NCI-H446 treated with DMSO at 0.1 percent for 48 hours (cell line): ENCODE measurements around the gene BCL11B.
A peak's percentile ranks its signal among the peaks of the same experiment; 100 is the strongest.

Source experiments
- DNase-seq: peaks from one replicate; lab custom pipeline; 2025; lab: John Stamatoyannopoulos, UW

BCL11B gene

GRCh38 chr14:99267837-99268781 is 3.9 kb downstream of the BCL11B start:
- DNase-seq, result no peak

DNA sequence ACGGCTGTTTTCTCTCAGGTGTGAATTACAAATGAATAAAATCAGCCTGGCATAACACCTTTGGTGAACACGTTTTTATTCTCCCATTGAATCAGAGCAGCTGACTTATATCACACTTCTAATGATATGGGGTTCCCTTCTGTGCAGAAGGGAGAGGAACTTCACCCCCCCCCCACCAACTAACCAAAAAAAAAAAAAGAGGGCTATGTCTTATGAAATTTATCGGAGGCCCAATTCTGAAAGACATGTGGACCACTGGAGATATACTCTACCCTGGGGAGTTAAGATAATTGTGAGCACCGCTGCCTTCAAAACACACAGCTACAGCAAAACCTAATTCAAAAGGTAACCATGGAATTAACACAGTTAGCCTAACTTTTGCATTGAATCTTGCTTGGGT is 4.6 kb downstream of the BCL11B start:
- no peak for DNase-seq

- DNase-seq, result peak; percentile 32
These were observed 5.5 kb downstream of the BCL11B start for GRCh38 chr14:99266181-99267178.

- DNase-seq, result no peak
These were observed 6.4 kb downstream of the BCL11B start for GRCh38 chr14:99265571-99265970.

DNA sequence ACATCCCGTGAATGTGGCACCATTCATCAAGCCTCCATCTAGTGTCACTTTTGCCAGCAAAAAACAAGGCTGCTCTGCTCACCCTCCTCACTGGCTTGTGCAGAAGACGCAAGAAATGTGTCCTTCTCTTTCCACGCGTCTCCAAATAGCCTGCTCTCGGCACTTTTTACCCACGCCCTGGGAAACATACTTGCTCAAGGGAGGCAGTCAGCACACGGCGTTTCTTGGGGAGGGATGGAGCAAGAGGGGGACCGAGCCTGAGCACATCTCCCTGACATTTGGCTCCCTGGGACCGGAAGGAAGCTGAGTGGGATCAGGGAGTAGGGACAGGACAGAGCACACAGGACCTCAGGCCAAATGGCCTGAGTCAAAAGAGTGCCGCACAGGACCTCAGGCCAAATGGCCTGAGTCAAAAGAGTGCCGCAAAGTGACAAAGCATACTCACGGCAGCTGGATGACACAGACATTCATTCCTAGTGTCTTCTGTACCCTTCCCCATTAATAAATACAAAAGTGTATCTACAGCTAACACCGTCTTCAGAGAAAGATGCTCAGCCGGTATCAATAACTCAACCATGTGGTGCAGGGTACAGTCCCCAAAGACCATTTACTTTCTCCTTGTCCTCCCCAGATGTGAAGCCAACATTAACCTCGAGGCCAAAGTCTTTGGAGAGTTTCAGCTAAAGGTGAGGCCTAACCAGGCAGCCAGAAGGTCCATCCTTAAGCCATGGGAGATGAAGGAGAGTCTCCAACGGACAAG is 7.1 kb downstream of the BCL11B start:
- no peak for DNase-seq

- DNase-seq, result no peak
These were observed 8.2 kb downstream of the BCL11B start for GRCh38 chr14:99263564-99264330.

DNA sequence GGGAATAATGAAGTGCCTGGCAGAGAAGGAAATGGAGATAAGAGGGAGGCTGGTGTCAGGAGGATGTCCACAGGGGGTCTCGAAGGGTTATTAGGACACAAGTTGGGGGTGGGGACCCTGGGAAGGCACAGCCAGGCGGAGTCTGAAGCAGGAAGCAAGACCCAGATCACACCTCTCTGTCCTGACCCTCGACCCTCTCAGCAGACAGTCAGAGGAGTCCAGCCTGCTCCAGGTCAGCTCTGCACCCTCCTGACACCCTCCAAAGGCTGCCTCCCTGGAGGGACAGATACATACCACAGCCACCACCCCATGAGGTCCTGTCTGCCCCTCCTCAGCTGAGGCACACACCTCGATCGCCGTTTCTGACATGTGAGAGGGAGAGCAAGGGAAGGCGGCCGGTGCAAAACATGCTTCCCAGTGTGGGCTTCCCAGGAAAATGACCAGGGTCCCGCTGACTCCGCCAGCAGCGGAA is 9.0 kb downstream of the BCL11B start:
- DNase-seq, result no peak

DNA sequence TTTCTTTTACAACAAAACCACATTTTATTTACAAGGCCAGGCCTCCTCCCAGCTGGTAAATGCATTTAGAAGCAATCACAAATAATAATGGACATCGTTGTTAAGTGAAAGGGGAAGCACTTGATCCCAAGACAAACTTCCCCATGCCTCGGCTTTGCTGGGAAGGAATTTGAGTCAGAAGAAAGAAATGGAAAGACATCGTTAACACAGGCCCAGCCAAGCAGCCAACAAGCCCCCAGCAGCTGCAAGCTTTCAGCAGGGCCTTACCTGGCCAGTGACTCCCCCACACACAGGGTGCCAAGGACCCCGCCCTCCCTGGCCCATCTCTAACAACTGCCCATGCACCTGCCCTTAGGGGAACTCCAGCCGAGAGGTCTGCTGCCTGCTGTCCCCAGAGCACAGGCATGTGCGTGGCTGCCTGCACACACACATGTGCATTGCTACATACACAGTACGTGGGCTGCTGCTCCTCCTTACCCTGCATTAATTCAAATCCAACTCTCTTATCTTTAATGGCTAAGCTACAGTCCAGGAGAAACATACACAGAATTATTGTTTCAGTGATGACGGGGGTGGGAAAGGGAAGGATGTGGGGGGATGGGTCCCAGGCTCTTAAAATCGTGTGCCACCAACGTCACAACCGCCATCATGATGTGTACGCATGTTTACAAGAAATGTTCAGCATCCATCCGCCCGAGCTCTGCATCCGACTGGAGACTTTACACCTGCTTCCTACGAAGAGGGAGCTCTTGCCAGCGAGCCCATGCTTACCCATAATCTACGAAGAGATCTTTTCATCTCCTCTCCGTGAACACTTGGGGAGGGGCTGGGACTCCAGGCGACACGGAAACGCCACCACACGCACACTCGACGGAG is 9.8 kb downstream of the BCL11B start:
- no peak for DNase-seq

DNA sequence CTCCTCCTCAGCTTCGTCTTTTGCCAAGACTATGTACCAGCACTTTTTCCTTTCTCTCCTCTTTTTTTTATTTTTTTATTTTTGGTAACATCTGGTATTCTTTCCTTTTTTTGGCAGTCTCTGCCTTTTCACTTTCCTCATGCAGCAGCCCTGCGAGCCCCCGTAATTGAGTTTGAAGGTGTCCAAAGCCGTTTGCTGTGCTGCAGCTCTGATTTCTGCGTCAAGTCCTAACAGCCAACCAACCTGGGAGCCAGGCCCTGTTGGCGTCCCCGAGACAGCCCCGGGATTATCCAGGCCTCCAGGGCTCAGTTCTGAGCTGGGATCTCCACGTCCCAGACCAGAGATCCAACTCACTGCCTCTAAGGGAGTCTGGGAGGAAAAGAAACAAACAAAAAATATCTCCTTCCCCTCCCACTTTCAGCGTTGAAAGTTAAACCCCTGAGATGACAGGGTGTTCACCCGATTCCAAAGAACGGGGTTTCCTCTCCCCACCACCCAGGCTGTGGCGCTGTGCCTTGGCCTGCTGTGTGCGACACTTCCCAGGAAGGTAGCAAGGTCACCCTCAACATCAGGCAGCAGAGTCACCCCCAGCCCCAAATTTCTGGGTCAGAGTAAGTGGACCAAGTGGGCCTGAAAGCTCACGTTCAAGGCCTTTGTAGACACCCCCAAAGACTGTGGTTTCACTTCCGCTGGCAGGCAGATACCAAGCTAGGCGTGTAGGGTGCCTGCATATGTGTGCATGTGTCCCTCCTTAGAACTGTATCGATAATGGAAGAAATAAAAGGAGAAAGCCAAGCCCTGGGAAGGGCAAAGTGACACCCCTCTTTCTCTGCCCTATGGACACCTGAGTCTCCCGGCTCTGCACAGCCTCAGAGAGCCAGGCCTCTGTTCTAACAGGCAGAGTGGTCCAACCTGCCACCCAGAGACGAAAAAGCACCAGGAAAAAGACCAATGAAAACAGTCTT is 11.1 kb downstream of the BCL11B start:
- DNase-seq, result no peak

- DNase-seq, result no peak
These were observed 11.9 kb downstream of the BCL11B start for GRCh38 chr14:99260116-99260515.

- no peak for DNase-seq
These were observed 12.9 kb downstream of the BCL11B start for GRCh38 chr14:99258876-99259726.

DNA sequence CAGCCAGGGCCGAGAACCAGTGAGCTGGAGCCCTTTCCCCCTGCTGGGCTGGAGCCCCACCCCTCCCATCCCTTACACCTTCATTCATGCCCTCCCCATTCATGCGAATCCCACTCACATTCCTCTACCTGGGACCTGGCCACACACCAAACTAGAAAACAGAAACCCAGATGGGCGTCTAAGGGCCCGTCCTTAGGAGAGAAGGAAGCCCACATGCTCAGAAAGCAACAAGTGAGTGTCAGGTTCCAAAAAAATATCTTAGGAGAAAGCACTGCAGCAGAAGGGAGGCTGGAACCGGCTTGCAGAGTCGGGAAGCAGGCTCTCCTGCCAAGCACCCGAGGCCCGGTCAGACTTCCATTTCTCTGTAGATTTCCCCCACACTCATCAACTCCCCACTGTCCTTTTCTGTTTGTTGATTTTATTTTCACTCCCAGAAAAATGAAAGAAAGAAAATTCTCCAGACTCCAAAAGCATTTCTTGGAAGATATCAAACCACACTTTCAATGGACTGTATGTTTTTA is 13.6 kb downstream of the BCL11B start:
- no peak for DNase-seq

DNA sequence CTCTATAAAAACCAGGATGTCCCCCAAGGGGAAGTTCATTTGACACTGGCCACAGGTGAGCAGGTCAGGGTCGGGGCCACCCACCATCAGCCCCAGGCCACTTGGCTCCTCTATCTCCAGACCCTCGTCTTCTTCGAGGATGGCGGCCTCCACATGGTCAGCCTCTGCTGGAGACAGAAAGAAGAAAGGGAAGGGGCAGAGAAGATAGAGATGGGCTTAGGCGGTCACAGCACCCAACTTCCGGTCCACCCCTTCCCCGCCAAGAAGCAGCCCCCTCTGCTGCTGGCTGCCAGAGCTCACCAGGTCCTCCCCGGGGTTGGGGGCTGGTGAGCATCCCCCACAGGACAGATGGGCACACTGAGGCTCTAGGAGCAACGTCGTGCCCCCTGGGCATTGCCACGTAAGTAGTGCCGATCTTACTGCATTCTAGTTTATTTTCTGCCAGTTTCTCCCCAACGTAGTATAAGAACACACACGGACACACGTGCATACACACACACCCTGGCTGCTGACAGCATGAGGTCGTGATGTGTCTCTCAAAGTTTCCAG is 14.2 kb downstream of the BCL11B start:
- DNase-seq, result no peak

- DNase-seq, result no peak
These were observed 14.8 kb downstream of the BCL11B start for GRCh38 chr14:99257122-99257672.

DNA sequence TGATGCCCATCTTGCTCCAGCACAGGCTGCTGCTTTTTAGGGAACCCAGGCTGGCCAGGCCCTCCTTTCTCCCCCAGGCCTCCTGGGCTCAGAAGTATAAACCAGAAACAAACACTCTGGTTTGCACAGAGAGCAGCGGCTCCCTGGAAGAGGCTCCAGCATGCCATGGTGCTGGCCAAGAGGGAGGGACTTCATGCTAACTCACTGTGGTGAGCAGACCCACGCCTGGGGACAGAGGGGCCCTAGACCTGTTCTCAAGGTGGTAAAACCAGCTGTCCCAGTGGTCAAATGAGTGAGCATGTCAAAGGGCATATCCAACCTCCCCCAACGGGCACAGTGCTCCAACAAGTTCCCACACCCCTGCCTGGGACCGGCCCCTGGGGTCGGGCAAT is 15.5 kb downstream of the BCL11B start:
- DNase-seq, result no peak

GRCh38 chr14:99255621-99256482 is 16.1 kb downstream of the BCL11B start:
- DNase-seq, result no peak
